A549 (cell line): ENCODE results near the gene CDX1. TPM values are rescaled to one million over a fixed set of nuclear protein-coding genes. Genes with fewer than 3 reads are reported as not detected.
A peak's percentile ranks its signal among the peaks of the same experiment; 100 is the strongest.

ENCODE experiments used
- ATAC-seq, 2 experiments: fragments of 200-7000 bp in 1 of 2; fragments of >200 bp in 1 of 2; cut with Nextera tagmentation in 1 of 2; cut with Tn5 transposase in 1 of 2; 3 replicates each; pipeline versions ENCODE4 v1.8.0 to v1.9.1; 2018 to 2020; ENCODE audit warnings: mild to moderate bottlenecking in 1 of 2, moderate library complexity in 1 of 2
- CTCF ChIA-PET: fragments of 300-600 bp; sonication (Branson Sonifier 250); formaldehyde crosslinking; extraction: SDS; loops from one replicate; lab custom pipeline; 2021; ENCODE audit warnings: antibody characterized with exemption, inconsistent platforms; lab: Yijun Ruan, JAX
- POLR2A ChIA-PET: fragments of 350-600 bp; formaldehyde crosslinking; extraction: SDS; loops from one replicate; lab custom pipeline; 2021; ENCODE audit warnings: antibody characterized with exemption, inconsistent platforms; lab: Yijun Ruan, JAX
- DNase-seq, 2 experiments: peaks; one replicate each; pipeline versions ENCODE4 v3.0.0 to v3.0.0-alpha.2; 2011 to 2016; ENCODE audit warnings: low read depth in 1 of 2, low spot score in 1 of 2
- FAIRE-seq: peaks from 2 replicates; lab custom pipeline; 2011; peaks lifted over from hg19 to GRCh38; lab: Jason Lieb, UNC
- H3K27ac ChIP-seq, 2 experiments: fragments of >200 bp; sonication (Bioruptor Twin); formaldehyde crosslinking; 3 replicates each; pipeline ENCODE4 v1.5.1; 2016 to 2017
- H3K4me1 ChIP-seq: fragments of >200 bp; sonication (Bioruptor Twin); formaldehyde crosslinking; 3 replicates; pipeline ENCODE4 v1.6.1; 2016
- H3K4me2 ChIP-seq: fragments of >200 bp; sonication (Bioruptor Twin); formaldehyde crosslinking; 3 replicates; pipeline ENCODE4 v1.6.1; 2016
- H3K4me3 ChIP-seq: fragments of >200 bp; sonication (Bioruptor Twin); formaldehyde crosslinking; 3 replicates; pipeline ENCODE4 v1.5.1; 2016
- H3K9me3 ChIP-seq: fragments of >200 bp; sonication (Bioruptor Twin); formaldehyde crosslinking; 3 replicates; pipeline ENCODE4 v1.6.1; 2016
- CBX2 ChIP-seq: fragments of 200-600 bp; sonication (generic); IDR thresholded peaks from 2 replicates; pipeline ENCODE4 v1.6.1; 2016; ENCODE audit warnings: low read depth, mild to moderate bottlenecking, borderline replicate concordance
- CEBPB ChIP-seq, 2 experiments: fragments of >200 bp in 1 of 2; sonication (Bioruptor Twin) in 1 of 2; formaldehyde crosslinking in 1 of 2; IDR thresholded peaks; 2 replicates each; pipeline ENCODE4 v1.6.1; 2012 to 2016
- CHD4 ChIP-seq: fragments of 200-600 bp; sonication (generic); IDR thresholded peaks from 2 replicates; pipeline ENCODE4 v1.6.1; 2016; ENCODE audit warnings: antibody characterized with exemption, mild to moderate bottlenecking, borderline replicate concordance
- E2F6 ChIP-seq: IDR thresholded peaks from 2 replicates; pipeline ENCODE4 v1.6.1; 2012; ENCODE audit warnings: low read depth, borderline replicate concordance
- EP300 ChIP-seq, 2 experiments: fragments of >200 bp; sonication (Bioruptor Twin); formaldehyde crosslinking; IDR thresholded peaks; 2 replicates in 1 of 2; 3 replicates in 1 of 2; pipeline ENCODE4 v1.6.1; 2016 to 2017
- ESRRA ChIP-seq: fragments of 150-350 bp; IDR thresholded peaks from 2 replicates; pipeline ENCODE4 v1.6.1; 2014; ENCODE audit warnings: mild to moderate bottlenecking, low read length, borderline replicate concordance
- FOSB ChIP-seq: fragments of 250-450 bp; sonication (Bioruptor Pico); IDR thresholded peaks from 2 replicates; pipeline ENCODE4 v1.5.0; 2020; ENCODE audit warnings: mild to moderate bottlenecking, moderate library complexity
- FOSL2 ChIP-seq, 2 experiments: fragments of 450-650 bp in 1 of 2; fragments of >200 bp in 1 of 2; sonication (Bioruptor Twin) in 1 of 2; formaldehyde crosslinking; IDR thresholded peaks; 2 replicates each; pipeline versions ENCODE4 v1.5.0 to v1.6.1; 2016 to 2020; ENCODE audit warnings: mild to moderate bottlenecking in 1 of 2, moderate library complexity in 1 of 2
- HDAC2 ChIP-seq: fragments of 200-600 bp; sonication (generic); IDR thresholded peaks from 2 replicates; pipeline ENCODE4 v1.6.1; 2016
- HOXA7 ChIP-seq: fragments of 250-450 bp; sonication (Bioruptor Pico); IDR thresholded peaks from 2 replicates; pipeline ENCODE4 v1.5.0; 2020; ENCODE audit warnings: mild to moderate bottlenecking, moderate library complexity
- HOXB13 ChIP-seq: fragments of 250-450 bp; sonication (Bioruptor Pico); IDR thresholded peaks from 2 replicates; pipeline ENCODE4 v1.5.0; 2020; ENCODE audit warnings: low read depth, mild to moderate bottlenecking, moderate library complexity
- HOXB5 ChIP-seq: fragments of 250-450 bp; sonication (Bioruptor Pico); IDR thresholded peaks from 2 replicates; pipeline ENCODE4 v1.5.0; 2020; ENCODE audit warnings: mild to moderate bottlenecking, moderate library complexity
- JUNB ChIP-seq: fragments of >200 bp; sonication (Bioruptor Twin); formaldehyde crosslinking; IDR thresholded peaks from 2 replicates; pipeline ENCODE4 v1.6.1; 2016
- KDM5A ChIP-seq: fragments of 200-600 bp; sonication (generic); IDR thresholded peaks from 2 replicates; pipeline ENCODE4 v1.6.1; 2016; ENCODE audit warnings: antibody characterized with exemption, mild to moderate bottlenecking
- MYC ChIP-seq: IDR thresholded peaks from 2 replicates; pipeline ENCODE4 v1.6.1; 2012; ENCODE audit warnings: mild to moderate bottlenecking, inconsistent platforms, low read length, improper control_type of control experiment, borderline replicate concordance
- NPAS2 ChIP-seq: fragments of 250-450 bp; sonication (Bioruptor Pico); IDR thresholded peaks from 2 replicates; pipeline ENCODE4 v1.8.0; 2022; ENCODE audit warnings: mild to moderate bottlenecking, moderate library complexity, borderline replicate concordance
- NR3C1 ChIP-seq: fragments of >200 bp; sonication (Bioruptor Twin); formaldehyde crosslinking; IDR thresholded peaks from 3 replicates; pipeline ENCODE4 v1.6.1; 2017
- POLR2AphosphoS2 ChIP-seq: conservative IDR thresholded peaks from 2 replicates; pipeline ENCODE4 v1.6.1; 2012; ENCODE audit warnings: low read length, improper control_type of control experiment, inconsistent platforms
- RARB ChIP-seq: fragments of 250-450 bp; sonication (Bioruptor Pico); IDR thresholded peaks from 2 replicates; pipeline ENCODE4 v1.8.0; 2021; ENCODE audit warnings: mild to moderate bottlenecking, moderate library complexity
- RCOR1 ChIP-seq: fragments of 150-350 bp; IDR thresholded peaks from 2 replicates; pipeline ENCODE4 v1.6.1; 2014; ENCODE audit warnings: antibody characterized with exemption, low read length, low read depth
- TFCP2L1 ChIP-seq: fragments of 250-450 bp; sonication (Bioruptor Pico); IDR thresholded peaks from 2 replicates; pipeline ENCODE4 v1.5.0; 2021; ENCODE audit warnings: mild to moderate bottlenecking
- WGBS: methylation state at CpG from one replicate; pipeline ENCODE4 v1.1.6; 2017; ENCODE audit errors: missing lambda C conversion rate; 5-methylcytosine and 5-hydroxymethylcytosine counted together
- polyA plus RNA-seq, 4 experiments: library from polyadenylated mRNA; depleted of rRNA in 3 of 4; stranded (reverse); fragments of >200 nt; fragmentation: RNase III in 1 of 4; extraction: RNeasy Plus Mini Kit Qiagen cat#74134 plus additional on column Dnase treatment in 1 of 4; gene quantifications; 2 replicates in 3 of 4; 3 replicates in 1 of 4; pipeline ENCODE4 v1.2.3, GENCODE V29; 2011 to 2017
- TF ChIP-seq, protein P1 (sequence below): fragments of >200 bp; sonication (Bioruptor Twin); formaldehyde crosslinking; IDR thresholded peaks from 3 replicates; pipeline ENCODE4 v1.5.1; 2016
- TF ChIP-seq, protein P2 (sequence below): fragments of 250-450 bp; sonication (Bioruptor Pico); IDR thresholded peaks from 2 replicates; pipeline ENCODE4 v1.5.0; 2020; ENCODE audit warnings: low read depth, mild to moderate bottlenecking, moderate library complexity

CDX1 gene
- polyA plus RNA-seq, 2 of the 4 experiments (the other 2 are of a cell fraction) = not detected

- TF ChIP-seq, protein P1, sequence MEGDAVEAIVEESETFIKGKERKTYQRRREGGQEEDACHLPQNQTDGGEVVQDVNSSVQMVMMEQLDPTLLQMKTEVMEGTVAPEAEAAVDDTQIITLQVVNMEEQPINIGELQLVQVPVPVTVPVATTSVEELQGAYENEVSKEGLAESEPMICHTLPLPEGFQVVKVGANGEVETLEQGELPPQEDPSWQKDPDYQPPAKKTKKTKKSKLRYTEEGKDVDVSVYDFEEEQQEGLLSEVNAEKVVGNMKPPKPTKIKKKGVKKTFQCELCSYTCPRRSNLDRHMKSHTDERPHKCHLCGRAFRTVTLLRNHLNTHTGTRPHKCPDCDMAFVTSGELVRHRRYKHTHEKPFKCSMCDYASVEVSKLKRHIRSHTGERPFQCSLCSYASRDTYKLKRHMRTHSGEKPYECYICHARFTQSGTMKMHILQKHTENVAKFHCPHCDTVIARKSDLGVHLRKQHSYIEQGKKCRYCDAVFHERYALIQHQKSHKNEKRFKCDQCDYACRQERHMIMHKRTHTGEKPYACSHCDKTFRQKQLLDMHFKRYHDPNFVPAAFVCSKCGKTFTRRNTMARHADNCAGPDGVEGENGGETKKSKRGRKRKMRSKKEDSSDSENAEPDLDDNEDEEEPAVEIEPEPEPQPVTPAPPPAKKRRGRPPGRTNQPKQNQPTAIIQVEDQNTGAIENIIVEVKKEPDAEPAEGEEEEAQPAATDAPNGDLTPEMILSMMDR = no peak
- no peak for TF ChIP-seq RCOR1
- TF ChIP-seq POLR2AphosphoS2 = no peak
- TF ChIP-seq, all 56 proteins: peak for 0
Measured at GRCh38 chr5:150130493-150130922, 36.1 kb upstream of the CDX1 start (continued).

DNA sequence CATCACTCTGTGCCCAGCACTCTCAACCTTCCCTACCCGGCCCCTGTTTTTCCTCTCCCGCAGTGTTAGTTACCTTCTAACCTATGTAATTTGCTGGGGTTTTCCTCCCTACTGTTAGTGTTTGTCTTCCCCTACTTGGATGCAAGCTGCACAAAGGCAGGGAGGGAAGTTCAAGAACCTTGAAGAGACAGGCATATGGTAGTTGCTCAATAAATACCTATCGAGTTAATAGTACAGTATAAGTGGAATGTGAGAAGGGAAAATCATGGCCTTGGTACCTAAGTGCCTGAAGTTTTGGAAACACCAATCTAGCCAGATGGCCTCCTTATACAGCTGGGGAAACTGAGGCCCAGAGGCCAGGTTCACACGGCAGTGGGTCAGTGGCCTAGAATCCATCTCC lies 35.1 kb upstream of the CDX1 start:
- TF ChIP-seq E2F6 (no peak), TFCP2L1 (no peak), HDAC2 (no peak)
- no peak for DNase-seq
- ChIA-PET POLR2A (no interaction called here), CTCF (interaction anchor here (1.3 to 11.7 kb wide), 12 partner anchors 8 to 303 kb away, joined by 3 to 98 read pairs (median 6); no protein-coding TSS in a partner anchor)
- Histone ChIP-seq H3K4me1 (peaks cover 4% of the 10 kb centered on the region; the same call in 2 of the 3 replicates), H3K9me3 (no peaks in the 10 kb centered on the region), H3K27ac (no peak overlapping the region), H3K4me3 (no peak overlapping the region), H3K4me2 (no peak overlapping the region)
- no peak for FAIRE-seq
- ATAC-seq = no peak
- WGBS = 79% methylated on average over 4 of the region's 4 CpGs

- no peak for FAIRE-seq
- ChIA-PET CTCF (interaction anchor here (0.9 to 11.7 kb wide), 12 partner anchors 7 to 298 kb away, joined by 3 to 98 read pairs (median 6); no protein-coding TSS in a partner anchor), POLR2A (no interaction called here)
- no peak for DNase-seq
- ATAC-seq = no peak
- 81% methylated on average over 12 of the region's 12 CpGs for WGBS
- H3K9me3 ChIP-seq = no peaks in the 10 kb centered on the region
- no peak overlapping the region for H3K4me3 ChIP-seq
- TF ChIP-seq, protein P2, sequence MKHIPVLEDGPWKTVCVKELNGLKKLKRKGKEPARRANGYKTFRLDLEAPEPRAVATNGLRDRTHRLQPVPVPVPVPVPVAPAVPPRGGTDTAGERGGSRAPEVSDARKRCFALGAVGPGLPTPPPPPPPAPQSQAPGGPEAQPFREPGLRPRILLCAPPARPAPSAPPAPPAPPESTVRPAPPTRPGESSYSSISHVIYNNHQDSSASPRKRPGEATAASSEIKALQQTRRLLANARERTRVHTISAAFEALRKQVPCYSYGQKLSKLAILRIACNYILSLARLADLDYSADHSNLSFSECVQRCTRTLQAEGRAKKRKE = no peak
- no peak for TF ChIP-seq CEBPB (IDR thresholded peaks at IDR 0.05)
- TF ChIP-seq KDM5A = no peak
- no peak for TF ChIP-seq EP300 (IDR thresholded peaks at IDR 0.05)
- TF ChIP-seq FOSB (CRISPR knock-in tag) = no peak
- TF ChIP-seq HOXB13 (CRISPR knock-in tag) = no peak
- no peak for TF ChIP-seq HOXA7
- 0 out of 6 replicates have a peak overlapping the region, but pooled peaks of 1 of the 2 experiments have one; percentile 7 for H3K27ac ChIP-seq
- H3K4me1 ChIP-seq = peaks cover 4% of the 10 kb centered on the region; the same call in 2 of the 3 replicates
- H3K4me2 ChIP-seq = no peak overlapping the region
Measured at GRCh38 chr5:150131978-150132694, 34.4 kb upstream of the CDX1 start.

- no peak for DNase-seq
- ChIA-PET CTCF (interaction anchor here (0.6 to 11.7 kb wide), 11 partner anchors 18 to 299 kb away, joined by 3 to 98 read pairs (median 5); no protein-coding TSS in a partner anchor), POLR2A (no interaction called here)
- 84% methylated on average over 18 of the region's 22 CpGs for WGBS
- H3K4me3 ChIP-seq = no peak overlapping the region
- no peak for FAIRE-seq
- no peaks in the 10 kb centered on the region for H3K9me3 ChIP-seq
- peaks cover 10% of the 10 kb centered on the region for H3K4me1 ChIP-seq
- no peak for TF ChIP-seq RARB (CRISPR knock-in tag)
- TF ChIP-seq NR3C1 = no peak
- TF ChIP-seq FOSL2 (IDR thresholded peaks at IDR 0.05) = no peak
- TF ChIP-seq FOSL2 (CRISPR knock-in tag; IDR thresholded peaks at IDR 0.05) = no peak
- no peak for TF ChIP-seq CBX2
- no peak for TF ChIP-seq NPAS2 (CRISPR knock-in tag)
- TF ChIP-seq MYC = no peak
- no peak for TF ChIP-seq JUNB
- no peak for TF ChIP-seq CHD4
- TF ChIP-seq RCOR1 = no peak
- no peak for TF ChIP-seq TFCP2L1
- TF ChIP-seq HOXB13 (CRISPR knock-in tag) = no peak
- no peak for TF ChIP-seq HOXB5 (CRISPR knock-in tag)
- no peak for TF ChIP-seq ESRRA
- H3K27ac ChIP-seq = no peak overlapping the region
- no peak for ATAC-seq
- H3K4me2 ChIP-seq = no peak overlapping the region
Measured at GRCh38 chr5:150132740-150133139, 33.8 kb upstream of the CDX1 start.
